Measurements from ENCODE around the gene NFASC.

NFASC gene

DNA sequence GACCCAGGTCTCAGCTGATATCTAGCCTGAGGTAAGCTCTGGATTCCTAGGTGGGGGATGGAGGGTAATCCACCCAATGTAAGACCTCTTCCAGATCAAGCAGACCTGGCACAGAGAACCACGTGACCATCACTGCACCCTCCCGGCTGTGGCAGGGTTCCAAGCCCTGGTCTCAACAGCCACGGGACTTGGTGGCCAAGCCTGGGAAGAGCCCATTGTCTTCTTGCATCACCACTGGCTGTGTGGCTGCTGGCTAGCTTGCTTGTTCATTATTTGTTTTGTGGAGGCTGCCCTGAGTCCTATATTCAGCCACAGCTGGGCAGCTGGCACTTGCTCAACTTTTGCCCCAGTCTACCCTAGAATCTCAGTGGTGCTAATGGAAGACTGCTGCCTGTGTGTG, 24.1 kb upstream of the NFASC start:
- no peak overlapping the region for H3K9ac ChIP-seq (ENCODE audit: insufficient read length)
- no peak for DNase-seq (ENCODE audit: low read depth, low spot score)
- no peaks in the 10 kb centered on the region for H3K36me3 ChIP-seq (ENCODE audit: insufficient read depth, low read length)
- TF ChIP-seq FOXP2 (optimal IDR thresholded peaks at IDR 0.05; ENCODE audit: control extremely low read depth, extremely low read length, insufficient read depth), result no peak
- TF ChIP-seq POLR2AphosphoS5 (IDR thresholded peaks at IDR 0.05; ENCODE audit: borderline replicate concordance, low read depth, low read length), result no peak
- no peak for TF ChIP-seq EZH2 (IDR thresholded peaks at IDR 0.05)
- H3K27ac ChIP-seq, result no peak overlapping the region
- H3K4me3 ChIP-seq, result no peak overlapping the region
- H3K9me3 ChIP-seq (ENCODE audit: low read depth, low read length), result no peaks in the 10 kb centered on the region

DNA sequence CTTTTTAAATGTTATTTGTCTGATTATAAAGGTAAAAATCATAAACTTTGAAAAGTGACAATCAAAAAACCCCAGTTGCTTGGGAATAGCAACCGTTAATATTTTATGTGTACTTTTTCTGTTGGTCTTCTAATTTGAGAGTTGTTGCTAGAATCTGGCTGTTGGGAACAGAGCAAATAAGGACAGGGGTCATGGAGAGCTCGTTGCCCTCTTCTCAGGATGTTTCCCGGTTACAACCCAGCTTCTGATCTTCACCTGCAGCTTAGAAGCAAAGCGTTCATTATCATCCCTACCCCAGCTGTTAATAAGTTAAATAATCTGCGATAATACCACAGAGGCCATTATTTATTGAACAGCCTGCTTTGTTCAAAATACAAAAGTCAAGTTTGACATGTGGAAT, 22.1 kb upstream of the NFASC start:
- Histone ChIP-seq H3K4me3 (no peak overlapping the region), H3K36me3 (ENCODE audit: insufficient read depth, low read length) (no peaks in the 10 kb centered on the region), H3K9ac (ENCODE audit: insufficient read length) (no peak overlapping the region), H3K27ac (no peak overlapping the region), H3K9me3 (ENCODE audit: low read depth, low read length) (no peaks in the 10 kb centered on the region)
- TF ChIP-seq EZH2 (IDR thresholded peaks at IDR 0.05) (no peak), FOXP2 (optimal IDR thresholded peaks at IDR 0.05; ENCODE audit: control extremely low read depth, extremely low read length, insufficient read depth) (no peak)
- no peak for DNase-seq (ENCODE audit: low read depth, low spot score)

DNA sequence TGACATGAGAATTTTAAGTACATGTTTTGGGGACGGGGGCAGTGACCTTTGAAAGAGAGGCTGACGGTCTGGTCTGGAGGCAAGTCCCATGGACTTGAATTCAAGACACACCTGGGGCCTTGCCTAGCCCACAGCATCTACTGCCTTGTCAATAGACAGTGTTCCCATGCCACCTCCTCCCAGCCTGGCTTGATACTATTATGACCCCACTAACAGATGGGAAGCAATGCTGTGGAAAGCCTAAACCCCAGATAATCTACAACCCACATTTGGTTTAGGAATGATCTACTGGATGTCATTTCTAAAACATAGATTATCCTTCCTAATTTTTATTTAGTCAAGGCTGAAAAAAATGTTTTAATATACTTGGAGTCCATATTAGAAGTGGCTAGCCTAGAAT, 17.8 kb upstream of the NFASC start:
- Histone ChIP-seq H3K9ac (ENCODE audit: insufficient read length) (no peak overlapping the region), H3K36me3 (ENCODE audit: insufficient read depth, low read length) (no peaks in the 10 kb centered on the region), H3K9me3 (ENCODE audit: low read depth, low read length) (no peaks in the 10 kb centered on the region), H3K4me3 (no peak overlapping the region), H3K27ac (no peak overlapping the region)
- no peak for DNase-seq (ENCODE audit: low read depth, low spot score)
- TF ChIP-seq POLR2AphosphoS5 (IDR thresholded peaks at IDR 0.05; ENCODE audit: borderline replicate concordance, low read depth, low read length), result no peak
- TF ChIP-seq FOXP2 (optimal IDR thresholded peaks at IDR 0.05; ENCODE audit: control extremely low read depth, extremely low read length, insufficient read depth), result no peak
- TF ChIP-seq EZH2 (IDR thresholded peaks at IDR 0.05), result no peak

DNA sequence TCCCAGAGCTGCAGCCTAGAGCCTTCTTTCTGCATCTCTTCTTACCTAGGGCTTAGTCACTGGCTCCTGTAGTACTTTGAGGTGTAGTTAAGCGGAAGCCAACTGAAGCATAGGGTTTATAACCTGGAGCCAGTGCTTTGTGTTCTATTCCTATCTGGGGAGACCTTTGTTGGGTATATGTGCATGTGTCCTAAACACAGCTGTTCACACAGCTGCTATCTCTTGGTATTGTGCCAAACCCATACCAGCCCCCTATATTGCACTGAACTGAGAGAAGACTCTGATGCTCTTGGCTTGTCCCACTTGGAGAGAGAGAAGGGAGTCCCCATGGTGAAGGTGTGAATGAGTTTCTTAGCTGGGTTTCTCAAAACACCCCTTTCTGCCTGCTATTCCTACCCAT, 17.2 kb upstream of the NFASC start:
- no peak for DNase-seq (ENCODE audit: low read depth, low spot score)
- no peaks in the 10 kb centered on the region for H3K36me3 ChIP-seq (ENCODE audit: insufficient read depth, low read length)
- H3K9me3 ChIP-seq (ENCODE audit: low read depth, low read length), result no peaks in the 10 kb centered on the region
- no peak overlapping the region for H3K4me3 ChIP-seq
- TF ChIP-seq EZH2 (IDR thresholded peaks at IDR 0.05), result no peak
- no peak for TF ChIP-seq POLR2AphosphoS5 (IDR thresholded peaks at IDR 0.05; ENCODE audit: borderline replicate concordance, low read depth, low read length)
- no peak for TF ChIP-seq FOXP2 (optimal IDR thresholded peaks at IDR 0.05; ENCODE audit: control extremely low read depth, extremely low read length, insufficient read depth)
- H3K9ac ChIP-seq (ENCODE audit: insufficient read length), result no peak overlapping the region
- no peak overlapping the region for H3K27ac ChIP-seq

DNA sequence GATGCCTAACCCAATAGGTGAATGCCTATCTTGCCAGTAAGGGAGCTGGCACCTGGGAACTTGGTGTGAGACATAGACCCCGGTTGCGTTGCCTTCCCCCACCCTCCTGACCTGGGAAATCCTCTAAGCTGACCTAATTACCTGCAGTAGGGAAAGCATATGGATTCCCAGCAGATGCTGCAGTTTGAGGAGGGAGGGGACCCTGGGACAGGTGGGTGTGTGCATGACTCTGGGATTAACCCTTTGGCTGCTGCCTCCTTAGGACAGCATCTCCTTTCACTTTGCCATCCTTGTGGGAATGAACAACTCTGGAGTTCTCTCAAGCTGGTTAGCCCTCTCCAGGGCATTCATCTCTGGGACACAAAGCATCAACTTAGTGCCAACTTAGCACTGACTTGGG, 16.4 kb upstream of the NFASC start:
- no peaks in the 10 kb centered on the region for H3K36me3 ChIP-seq (ENCODE audit: insufficient read depth, low read length)
- H3K9ac ChIP-seq (ENCODE audit: insufficient read length), result no peak overlapping the region
- no peaks in the 10 kb centered on the region for H3K9me3 ChIP-seq (ENCODE audit: low read depth, low read length)
- TF ChIP-seq EZH2 (IDR thresholded peaks at IDR 0.05) (no peak), FOXP2 (optimal IDR thresholded peaks at IDR 0.05; ENCODE audit: control extremely low read depth, extremely low read length, insufficient read depth) (no peak), POLR2AphosphoS5 (IDR thresholded peaks at IDR 0.05; ENCODE audit: borderline replicate concordance, low read depth, low read length) (no peak)
- DNase-seq (ENCODE audit: low read depth, low spot score), result no peak
- H3K4me3 ChIP-seq, result no peak overlapping the region
- no peak overlapping the region for H3K27ac ChIP-seq

DNA sequence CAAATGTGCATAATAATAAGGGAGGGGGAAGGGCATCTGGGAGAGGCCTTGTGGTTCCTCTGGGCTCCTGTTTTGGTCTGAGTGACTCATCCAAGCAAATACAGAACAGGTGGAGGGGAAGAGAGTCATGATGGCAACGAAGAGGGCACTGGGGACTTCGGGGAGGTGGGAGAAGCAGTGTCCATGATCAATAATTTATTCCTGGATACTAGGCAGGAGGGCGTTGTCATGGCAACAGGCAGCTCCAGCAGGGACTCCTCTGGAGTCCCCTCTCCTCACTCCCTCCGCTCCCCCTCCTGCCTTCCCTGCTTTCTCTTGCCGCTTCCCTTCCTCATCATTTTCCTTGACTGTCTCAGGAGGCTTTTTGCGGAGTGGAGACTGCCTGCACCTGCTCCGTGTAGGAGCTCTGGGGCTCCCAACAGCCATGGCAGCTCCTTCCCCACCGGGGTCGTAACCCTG, 12.3 kb upstream of the NFASC start:
- Histone ChIP-seq H3K9ac (ENCODE audit: insufficient read length) (no peak overlapping the region), H3K9me3 (ENCODE audit: low read depth, low read length) (no peaks in the 10 kb centered on the region), H3K36me3 (ENCODE audit: insufficient read depth, low read length) (no peaks in the 10 kb centered on the region), H3K4me3 (no peak overlapping the region), H3K27ac (no peak overlapping the region)
- TF ChIP-seq POLR2AphosphoS5 (IDR thresholded peaks at IDR 0.05; ENCODE audit: borderline replicate concordance, low read depth, low read length), result no peak
- DNase-seq (ENCODE audit: low read depth, low spot score), result no peak

DNA sequence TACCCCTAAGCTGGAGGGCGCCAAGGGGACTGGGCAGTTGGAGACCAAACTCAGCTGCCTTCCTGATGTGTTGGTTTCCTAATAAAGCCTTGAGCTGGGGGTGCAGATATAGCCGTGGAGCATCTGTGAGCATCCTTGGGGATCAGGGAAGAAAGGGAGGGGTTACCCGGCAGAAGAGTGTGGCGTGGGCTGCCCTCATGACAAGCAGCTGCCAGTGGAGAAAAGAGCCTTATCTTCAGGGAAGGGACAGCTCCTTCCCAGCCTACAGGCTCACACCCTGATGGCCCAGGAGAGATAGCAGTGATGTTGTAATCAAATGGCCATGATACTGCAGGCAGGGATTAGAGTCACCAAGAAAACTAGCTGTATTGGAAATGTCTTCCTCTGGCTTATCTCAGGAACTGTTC, 10.8 kb upstream of the NFASC start:
- Histone ChIP-seq H3K9me3 (ENCODE audit: low read depth, low read length) (no peaks in the 10 kb centered on the region), H3K9ac (ENCODE audit: insufficient read length) (no peak overlapping the region), H3K4me3 (no peak overlapping the region), H3K36me3 (ENCODE audit: insufficient read depth, low read length) (no peaks in the 10 kb centered on the region), H3K27ac (no peak overlapping the region)
- DNase-seq (ENCODE audit: low read depth, low spot score), result no peak
- no peak for TF ChIP-seq EZH2 (IDR thresholded peaks at IDR 0.05)
- no peak for TF ChIP-seq FOXP2 (optimal IDR thresholded peaks at IDR 0.05; ENCODE audit: control extremely low read depth, extremely low read length, insufficient read depth)
- TF ChIP-seq POLR2AphosphoS5 (IDR thresholded peaks at IDR 0.05; ENCODE audit: borderline replicate concordance, low read depth, low read length), result no peak

DNA sequence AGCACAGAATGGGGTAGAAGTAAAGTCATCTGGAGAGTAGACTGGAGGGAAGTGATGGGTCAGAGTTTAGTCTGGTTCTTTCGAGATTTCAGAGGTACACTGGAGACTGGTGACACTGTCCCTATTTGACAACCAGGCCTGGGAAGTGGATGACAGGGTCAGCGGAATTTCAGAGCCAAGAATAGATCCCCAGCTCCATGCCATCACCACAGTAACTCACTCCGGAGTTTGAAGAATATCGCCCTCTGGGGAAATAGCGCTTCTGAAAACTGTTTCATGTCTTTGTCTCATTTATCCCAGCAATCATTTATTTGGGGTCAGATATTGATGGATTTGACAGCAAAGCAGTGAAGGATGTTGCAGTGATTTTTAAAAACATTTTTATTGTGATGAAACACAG, 7.6 kb upstream of the NFASC start:
- no peak overlapping the region for H3K27ac ChIP-seq
- no peak for DNase-seq (ENCODE audit: low read depth, low spot score)

DNA sequence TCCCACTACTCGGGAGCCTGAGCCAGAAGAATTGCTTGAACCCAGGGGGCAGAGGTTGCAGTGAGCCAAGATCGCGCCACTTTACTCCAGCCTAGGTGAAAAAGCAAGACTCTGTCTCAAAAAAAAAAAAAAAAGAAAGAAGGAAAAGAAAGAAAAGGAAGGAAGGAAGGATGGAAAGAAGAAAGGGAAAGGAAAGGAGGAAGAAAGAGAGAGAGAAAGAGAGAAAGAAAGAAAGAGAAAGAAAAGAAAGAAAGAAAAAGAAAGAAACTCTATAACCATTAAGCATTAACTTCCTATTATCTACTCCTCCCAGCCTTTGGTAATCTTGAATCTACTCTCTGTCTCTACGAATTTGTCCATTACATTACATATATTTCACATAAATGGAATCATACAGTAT, 6.9 kb upstream of the NFASC start:
- TF ChIP-seq EZH2 (IDR thresholded peaks at IDR 0.05) (no peak), POLR2AphosphoS5 (IDR thresholded peaks at IDR 0.05; ENCODE audit: borderline replicate concordance, low read depth, low read length) (no peak), FOXP2 (optimal IDR thresholded peaks at IDR 0.05; ENCODE audit: control extremely low read depth, extremely low read length, insufficient read depth) (no peak)
- no peaks in the 10 kb centered on the region for H3K36me3 ChIP-seq (ENCODE audit: insufficient read depth, low read length)
- H3K9me3 ChIP-seq (ENCODE audit: low read depth, low read length), result no peaks in the 10 kb centered on the region
- H3K4me3 ChIP-seq, result no peak overlapping the region
- no peak overlapping the region for H3K27ac ChIP-seq
- no peak overlapping the region for H3K9ac ChIP-seq (ENCODE audit: insufficient read length)
- no peak for DNase-seq (ENCODE audit: low read depth, low spot score)

More for the DNA sequence above, 7.6 kb upstream of the NFASC start:
- Histone ChIP-seq H3K9ac (ENCODE audit: insufficient read length) (no peak overlapping the region), H3K9me3 (ENCODE audit: low read depth, low read length) (no peaks in the 10 kb centered on the region), H3K36me3 (ENCODE audit: insufficient read depth, low read length) (no peaks in the 10 kb centered on the region), H3K4me3 (no peak overlapping the region)
- TF ChIP-seq POLR2AphosphoS5 (IDR thresholded peaks at IDR 0.05; ENCODE audit: borderline replicate concordance, low read depth, low read length) (no peak), EZH2 (IDR thresholded peaks at IDR 0.05) (no peak), FOXP2 (optimal IDR thresholded peaks at IDR 0.05; ENCODE audit: control extremely low read depth, extremely low read length, insufficient read depth) (no peak)
